Fibroblast of skin of abdomen (primary cell): ENCODE measurements around the gene CAMK1D.
"Not testable (repeated sequence)": the region's sequence is repeated elsewhere in the genome, so short reads cannot be mapped to it uniquely, and the experiment has no call there.

ENCODE experiments used
- DNase-seq: peaks from one replicate; pipeline ENCODE4 v3.0.0-alpha.2; 2013

CAMK1D gene

GRCh38 chr10:12431151-12432101, 82.1 kb downstream of the CAMK1D start:
- peak; percentile 13 for DNase-seq

GRCh38 chr10:12432402-12433189, 83.2 kb downstream of the CAMK1D start:
- DNase-seq: no peak

DNA sequence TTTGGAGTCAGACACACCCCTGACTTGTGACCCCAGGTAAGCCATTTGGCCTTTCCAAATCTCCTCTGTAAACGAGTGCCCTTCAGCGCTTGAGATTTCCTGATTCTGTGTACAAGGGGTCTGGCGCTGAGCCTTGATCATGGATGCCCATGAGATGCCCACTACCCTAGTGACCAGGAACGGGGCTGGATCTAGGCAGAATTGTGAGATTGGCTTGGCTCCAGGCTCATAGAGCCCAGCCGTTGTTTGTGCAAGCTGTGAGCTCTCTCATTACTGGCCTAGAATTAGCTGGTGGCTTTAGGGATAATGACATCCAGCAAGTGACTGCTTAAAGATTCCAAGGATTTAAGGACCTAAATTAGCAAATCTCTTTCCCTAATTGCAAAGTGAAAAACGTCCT, 84.9 kb downstream of the CAMK1D start:
- no peak for DNase-seq

DNA sequence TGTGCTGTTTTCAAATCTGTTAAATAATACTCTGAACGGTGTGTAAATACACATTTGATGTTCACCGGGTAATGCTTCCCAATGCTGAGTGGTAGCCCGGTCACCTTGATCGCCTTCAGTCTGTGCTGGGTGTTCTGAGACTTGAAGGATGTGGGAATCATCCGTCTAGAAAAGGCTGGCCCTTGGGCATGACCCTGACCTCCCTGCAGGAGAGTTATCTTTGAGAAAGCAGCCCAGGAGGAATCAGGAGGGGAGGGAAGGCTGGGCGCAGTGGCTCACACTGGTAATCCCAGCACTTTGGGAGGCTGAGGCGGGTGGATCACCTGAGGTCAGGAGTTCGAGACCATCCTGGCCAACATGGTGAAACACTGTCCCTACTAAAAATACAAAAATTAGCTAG, 85.3 kb downstream of the CAMK1D start:
- DNase-seq: not testable (repeated sequence)

DNA sequence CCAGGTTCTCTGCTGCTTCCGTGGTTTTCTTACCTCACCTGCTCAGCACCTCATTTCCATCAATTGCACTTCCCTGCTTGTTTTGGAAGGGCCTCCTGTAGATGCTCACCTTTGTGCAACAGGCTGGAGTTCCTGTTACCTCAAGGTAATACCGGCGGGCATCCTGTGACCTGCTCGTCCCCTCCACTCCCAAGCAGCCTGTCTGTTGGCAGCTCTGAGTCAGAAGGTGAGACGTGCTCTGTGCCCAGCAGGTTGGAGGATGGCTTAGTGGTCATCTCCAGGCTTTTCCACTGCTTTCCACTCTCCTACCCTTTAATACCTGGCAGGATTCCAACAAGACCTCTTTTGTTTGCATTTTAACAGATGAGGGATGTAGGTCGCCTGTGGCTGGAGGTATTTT, 86.0 kb downstream of the CAMK1D start:
- DNase-seq: no peak

DNA sequence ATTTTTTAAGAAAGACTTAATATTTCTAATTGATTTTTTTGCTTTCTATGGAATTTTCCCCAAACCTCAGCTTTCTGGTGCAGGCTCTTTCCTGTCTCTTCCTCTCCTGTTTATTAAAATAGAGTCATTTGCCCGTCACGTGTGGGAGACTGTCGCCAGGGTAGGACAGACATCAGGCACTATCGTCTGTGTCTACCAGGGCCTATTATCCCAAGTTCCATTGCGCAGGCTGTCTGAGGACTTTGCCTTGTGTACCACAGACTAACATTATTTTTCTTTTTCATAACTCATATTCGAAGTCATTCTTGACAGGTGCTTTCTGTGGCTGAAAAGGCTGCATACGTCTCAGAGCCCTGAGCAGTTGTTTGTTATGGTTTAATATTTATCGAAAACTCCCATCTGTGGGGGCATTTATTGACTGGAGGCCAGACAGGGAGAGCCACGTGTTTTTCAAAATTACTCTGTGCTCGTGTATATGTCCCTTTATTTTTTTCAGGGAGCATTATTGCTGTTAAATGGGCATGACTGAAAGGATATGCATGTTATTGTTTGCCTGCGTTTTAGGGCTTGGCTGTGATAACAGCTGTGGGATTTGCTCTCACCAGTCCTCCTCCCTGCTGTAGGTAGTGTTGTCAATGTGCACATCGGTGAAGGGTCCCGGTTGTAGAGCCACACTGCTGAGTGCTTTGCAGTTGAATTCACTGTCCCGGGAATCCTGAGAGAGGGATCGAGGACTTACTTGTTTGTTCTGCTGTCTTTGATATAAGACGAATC, 89.8 kb downstream of the CAMK1D start:
- DNase-seq: no peak

DNA sequence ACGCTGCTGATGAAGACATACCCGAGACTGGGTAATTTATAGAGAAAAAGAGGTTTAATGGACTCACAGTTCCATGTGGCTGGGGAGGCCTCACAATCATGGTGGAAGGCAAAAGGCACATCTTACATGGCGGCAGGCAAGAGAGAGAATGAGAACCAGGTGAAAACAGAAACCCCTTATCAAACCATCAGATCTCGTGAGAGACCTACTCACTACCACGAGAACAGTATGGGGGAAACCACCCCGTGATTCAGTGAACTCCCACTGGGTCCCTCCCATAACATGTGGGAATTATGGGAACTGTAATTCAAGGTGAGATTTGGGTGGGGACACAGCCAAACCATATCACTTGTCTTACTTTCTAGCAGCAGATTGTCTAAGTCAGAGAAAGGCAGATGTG, 90.4 kb downstream of the CAMK1D start:
- DNase-seq: not testable (repeated sequence)

DNA sequence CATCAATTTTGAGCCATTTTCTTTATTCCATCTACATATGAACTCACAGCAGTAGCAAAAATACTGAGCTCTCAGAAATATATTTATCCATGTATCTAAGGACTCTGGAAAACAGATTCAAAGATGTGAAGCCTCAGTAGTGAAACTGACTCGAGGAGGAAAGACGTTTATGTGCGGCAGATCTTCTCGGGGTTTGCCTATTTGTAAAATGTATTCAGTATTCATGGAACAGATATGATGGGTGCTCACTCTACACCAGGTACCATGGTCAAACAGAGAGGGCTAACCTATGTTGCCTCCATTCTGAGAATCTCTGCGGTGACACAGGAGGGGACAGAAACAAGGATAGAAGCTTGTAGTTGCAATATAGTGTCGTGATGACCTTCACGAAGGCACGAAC, 93.7 kb downstream of the CAMK1D start:
- no peak for DNase-seq

DNA sequence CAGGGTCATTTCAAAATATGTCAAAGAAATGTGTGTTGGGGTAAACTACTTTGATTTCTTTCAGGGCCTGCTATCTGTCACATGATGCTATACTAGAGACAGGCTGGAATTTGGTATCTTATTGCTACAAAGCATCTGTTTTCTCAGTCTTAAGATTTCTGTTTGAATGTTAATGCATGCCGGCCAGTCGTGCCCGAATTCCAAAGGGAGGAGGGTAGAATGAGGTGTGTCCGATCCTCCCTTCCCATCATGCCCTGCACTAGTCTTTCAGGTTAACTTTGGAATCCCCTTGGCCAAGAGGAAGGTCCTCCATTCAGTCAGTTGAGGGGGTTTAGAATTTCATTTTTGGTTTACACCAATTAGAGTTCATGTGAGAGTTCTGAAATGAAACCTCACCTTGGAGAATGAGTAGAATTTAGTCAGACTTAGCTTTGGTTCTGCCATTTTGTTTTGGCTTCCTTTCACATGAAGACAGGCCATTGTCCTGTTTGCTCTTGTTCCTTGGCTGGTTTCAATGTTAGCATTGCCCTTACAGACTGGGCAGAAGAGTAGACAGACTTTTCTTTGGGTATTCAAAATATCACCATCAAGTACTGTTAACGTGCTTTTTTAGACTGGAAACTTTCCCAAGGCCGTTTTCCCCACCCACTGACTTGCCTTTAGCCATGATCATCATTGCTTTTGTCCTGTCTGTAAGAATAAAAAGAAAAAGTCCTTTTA, 95.8 kb downstream of the CAMK1D start:
- DNase-seq: no peak

DNA sequence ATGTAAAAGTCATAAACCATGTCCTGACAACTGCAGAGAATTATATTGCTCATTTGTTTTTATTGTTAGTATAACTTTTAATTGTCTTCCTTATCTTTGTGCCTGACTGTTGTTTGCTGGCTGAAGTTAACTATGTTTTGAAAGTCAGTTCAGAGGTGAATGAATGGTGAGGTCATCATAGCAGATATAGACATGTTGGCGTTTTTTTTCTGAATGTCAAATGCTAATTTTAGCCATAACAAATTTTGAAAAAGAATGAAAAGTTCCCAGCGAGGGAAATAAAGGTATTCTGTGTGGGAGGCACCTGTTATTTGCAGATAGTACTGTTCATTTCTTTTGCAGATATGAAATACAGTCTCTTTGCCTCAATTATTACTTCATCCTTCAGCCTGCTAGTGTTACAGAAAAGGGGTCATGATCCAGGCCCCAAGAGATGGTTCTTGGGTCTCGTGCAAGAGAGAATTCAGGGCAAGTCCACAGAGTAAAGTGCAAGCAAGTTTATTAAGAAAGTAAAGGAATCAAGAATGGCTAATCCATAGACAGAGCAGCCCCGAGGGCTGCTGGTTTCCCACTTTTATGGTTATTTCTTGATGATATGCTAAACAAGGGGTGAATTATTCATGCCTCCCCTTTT, 96.5 kb downstream of the CAMK1D start:
- no peak for DNase-seq

DNA sequence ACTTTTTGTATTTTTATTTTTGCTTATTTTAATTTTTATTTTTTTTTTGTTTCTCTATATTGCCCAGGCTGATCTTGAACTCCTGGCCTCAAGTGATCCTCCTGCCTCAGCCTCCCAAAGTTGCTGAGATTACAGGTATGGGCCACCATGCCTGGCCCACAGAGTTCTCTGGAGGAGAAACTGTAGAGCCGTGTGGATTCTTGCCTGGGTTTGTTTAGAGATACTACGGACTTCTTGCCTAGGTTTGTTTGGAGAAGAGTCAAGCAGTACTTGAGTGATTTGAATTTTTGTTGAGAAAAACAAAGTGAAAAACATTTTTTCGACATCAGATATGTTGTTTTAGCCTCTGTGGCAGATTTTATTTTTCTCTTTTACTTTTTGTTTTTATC, 99.0 kb downstream of the CAMK1D start:
- no peak for DNase-seq

DNA sequence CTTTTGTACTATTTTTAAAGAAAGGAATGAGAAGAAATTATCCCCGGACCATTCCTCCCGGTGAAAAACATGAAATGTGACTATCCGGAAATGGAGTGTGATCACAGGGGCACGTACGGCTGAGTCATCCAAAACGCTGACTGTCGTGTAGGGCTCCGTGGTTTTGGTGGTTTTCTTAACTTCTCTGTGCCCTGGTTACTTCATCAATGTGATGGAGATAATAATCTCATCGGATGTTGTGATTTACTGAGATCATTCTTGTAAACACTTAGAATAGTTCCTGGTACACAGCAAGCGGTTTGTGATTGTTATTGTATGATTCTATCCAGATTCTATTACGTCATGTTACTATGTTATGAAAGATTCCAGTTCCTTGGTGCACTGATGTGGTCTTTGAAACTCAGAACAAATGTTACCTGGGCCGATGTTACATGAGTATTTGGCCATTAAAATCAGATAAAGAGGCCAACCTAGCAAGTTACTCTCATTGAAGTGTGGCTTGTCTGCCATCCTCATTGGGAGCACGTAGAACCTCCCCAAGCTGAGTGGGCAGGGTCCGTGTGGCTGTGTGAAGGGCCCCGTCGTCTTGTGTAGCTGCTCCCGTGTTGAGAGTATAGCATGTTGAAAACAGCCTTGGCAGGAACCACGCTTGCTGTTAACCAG, 99.5 kb downstream of the CAMK1D start:
- peak; percentile 80 for DNase-seq

DNA sequence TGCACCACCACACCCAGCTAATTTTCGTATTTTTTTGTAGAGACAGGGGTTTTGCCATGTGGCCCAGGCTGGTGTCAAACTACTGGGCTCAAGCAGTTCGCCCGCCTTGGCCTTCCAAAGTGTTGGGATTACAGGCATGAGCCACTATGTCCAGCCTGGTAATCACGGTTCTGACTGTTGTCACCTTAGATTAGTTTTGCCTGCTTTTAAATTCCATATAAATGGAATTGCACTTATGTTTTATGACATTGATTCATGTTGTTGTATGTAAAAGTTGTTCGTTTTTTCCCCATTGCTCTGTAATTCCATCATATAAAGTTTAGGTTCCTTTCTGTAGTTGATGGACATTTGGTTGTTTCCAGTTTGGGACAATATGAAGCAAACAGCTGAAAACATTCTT, 106.0 kb downstream of the CAMK1D start:
- DNase-seq: no peak

DNA sequence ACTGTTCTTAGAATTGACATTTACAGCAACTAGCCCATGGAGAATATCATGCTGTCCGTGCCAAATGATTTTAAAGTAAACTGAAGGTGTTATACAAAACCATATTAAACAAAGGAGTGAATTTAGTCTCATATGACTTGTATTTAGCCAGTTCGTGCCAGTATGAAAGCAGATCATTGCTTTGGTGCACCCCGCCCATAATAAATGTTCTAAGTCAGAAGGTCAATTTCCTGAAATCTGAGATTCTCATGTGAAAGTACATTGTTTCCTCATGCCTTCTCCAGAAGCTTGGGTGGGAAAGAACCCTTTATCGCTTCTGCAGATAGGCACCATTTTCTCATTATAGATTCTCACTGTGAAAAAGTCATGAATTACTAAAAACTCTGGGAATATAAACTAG, 106.4 kb downstream of the CAMK1D start:
- no peak for DNase-seq

DNA sequence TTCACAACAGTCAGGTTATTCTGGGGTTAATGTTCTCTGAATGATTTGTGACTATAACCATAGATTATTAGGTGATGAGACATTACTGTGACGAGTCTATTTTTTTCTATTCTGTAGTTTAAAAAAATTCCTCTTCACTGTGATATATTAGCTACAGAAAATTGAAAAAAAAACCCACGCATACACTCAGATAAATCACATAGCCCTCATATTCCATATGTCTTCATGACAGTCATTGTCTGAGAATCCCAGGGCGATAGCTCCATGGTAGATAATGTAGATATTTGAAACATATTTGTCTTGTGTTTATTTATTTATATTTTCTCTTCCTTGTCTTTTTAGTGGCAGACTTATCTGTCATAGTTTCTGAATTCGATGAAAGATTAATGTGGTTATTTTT, 110.0 kb downstream of the CAMK1D start:
- DNase-seq: peak; percentile 62

- peak; percentile 35 for DNase-seq
Measured at GRCh38 chr10:12459762-12460161, 110.4 kb downstream of the CAMK1D start.

GRCh38 chr10:12463459-12463838, 114.1 kb downstream of the CAMK1D start:
- no peak for DNase-seq

- DNase-seq: no peak
Measured at GRCh38 chr10:12465385-12466136, 116.2 kb downstream of the CAMK1D start.

GRCh38 chr10:12466704-12467305, 117.5 kb downstream of the CAMK1D start:
- no peak for DNase-seq

DNA sequence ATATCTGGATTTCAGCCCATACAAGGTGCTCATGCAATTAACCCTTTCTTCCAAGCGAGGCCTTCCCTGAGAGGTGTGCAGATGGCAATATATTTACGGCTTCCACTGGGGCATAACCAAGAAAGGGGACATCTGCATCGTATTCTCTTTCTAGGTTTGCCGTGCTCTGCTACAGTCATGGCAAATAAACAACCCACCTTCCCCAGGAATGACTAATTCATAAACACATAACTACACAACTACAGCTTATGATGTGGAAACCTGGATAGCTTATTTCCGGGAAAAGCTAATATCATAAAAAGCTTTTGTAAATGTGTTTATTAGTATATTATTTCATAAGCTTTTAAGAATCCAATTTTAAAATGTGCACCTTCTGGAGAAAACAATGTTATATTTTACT, 120.0 kb downstream of the CAMK1D start:
- no peak for DNase-seq
